GM12873 (cell line): Measurements from ENCODE around the gene EN2.

ENCODE experiments used
- TF ChIP-seq, protein P1 (sequence below): IDR thresholded peaks from 2 replicates; pipeline ENCODE4 v1.5.1; 2012; ENCODE audit warnings: low read depth, mild to moderate bottlenecking, moderate library complexity, low read length, control low read depth; ENCODE audit not compliant: insufficient read depth; ENCODE audit errors: missing control alignments

Gene EN2

DNA sequence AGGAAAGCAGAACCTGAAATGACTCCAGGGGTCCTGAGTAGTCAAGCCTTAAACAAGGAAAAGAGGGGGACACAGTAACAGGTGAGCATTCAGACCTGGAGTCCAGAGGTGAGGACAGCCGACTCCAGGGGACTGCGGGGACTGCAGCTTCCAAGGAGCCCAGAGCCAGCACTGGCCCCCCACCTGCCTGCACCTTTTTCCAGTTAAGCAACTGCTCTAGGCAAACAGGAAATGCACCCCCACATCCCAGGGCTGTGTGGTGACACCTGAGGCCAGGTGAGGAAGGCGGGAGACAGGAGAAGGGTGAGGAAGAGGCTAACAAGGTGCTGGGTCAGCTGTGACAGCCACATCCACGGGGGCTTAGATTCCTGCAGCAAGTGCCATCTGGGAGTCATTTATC, 20.1 kb upstream of the EN2 start:
- TF ChIP-seq, protein P1, sequence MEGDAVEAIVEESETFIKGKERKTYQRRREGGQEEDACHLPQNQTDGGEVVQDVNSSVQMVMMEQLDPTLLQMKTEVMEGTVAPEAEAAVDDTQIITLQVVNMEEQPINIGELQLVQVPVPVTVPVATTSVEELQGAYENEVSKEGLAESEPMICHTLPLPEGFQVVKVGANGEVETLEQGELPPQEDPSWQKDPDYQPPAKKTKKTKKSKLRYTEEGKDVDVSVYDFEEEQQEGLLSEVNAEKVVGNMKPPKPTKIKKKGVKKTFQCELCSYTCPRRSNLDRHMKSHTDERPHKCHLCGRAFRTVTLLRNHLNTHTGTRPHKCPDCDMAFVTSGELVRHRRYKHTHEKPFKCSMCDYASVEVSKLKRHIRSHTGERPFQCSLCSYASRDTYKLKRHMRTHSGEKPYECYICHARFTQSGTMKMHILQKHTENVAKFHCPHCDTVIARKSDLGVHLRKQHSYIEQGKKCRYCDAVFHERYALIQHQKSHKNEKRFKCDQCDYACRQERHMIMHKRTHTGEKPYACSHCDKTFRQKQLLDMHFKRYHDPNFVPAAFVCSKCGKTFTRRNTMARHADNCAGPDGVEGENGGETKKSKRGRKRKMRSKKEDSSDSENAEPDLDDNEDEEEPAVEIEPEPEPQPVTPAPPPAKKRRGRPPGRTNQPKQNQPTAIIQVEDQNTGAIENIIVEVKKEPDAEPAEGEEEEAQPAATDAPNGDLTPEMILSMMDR: no peak

DNA sequence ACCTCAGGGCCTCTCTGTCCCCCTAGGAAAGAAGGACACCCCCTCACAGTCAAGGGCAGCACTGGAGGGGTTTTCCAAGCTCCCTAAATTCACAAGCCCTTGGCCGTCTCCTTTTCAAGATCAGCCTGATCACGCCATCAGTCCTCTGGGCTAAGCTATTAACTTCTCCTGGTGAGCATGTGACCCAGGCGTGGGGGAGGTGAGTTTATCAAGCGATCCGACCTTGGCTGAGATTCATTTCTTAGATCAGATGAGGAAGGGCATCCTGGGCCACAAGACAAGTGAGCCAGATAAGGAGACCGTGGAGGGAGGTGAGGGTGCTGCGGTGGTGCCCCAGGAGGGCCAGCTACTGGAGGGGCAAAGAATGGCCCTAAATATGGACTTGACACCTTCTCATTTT, 19.2 kb upstream of the EN2 start:
- TF ChIP-seq, protein P1: no peak

DNA sequence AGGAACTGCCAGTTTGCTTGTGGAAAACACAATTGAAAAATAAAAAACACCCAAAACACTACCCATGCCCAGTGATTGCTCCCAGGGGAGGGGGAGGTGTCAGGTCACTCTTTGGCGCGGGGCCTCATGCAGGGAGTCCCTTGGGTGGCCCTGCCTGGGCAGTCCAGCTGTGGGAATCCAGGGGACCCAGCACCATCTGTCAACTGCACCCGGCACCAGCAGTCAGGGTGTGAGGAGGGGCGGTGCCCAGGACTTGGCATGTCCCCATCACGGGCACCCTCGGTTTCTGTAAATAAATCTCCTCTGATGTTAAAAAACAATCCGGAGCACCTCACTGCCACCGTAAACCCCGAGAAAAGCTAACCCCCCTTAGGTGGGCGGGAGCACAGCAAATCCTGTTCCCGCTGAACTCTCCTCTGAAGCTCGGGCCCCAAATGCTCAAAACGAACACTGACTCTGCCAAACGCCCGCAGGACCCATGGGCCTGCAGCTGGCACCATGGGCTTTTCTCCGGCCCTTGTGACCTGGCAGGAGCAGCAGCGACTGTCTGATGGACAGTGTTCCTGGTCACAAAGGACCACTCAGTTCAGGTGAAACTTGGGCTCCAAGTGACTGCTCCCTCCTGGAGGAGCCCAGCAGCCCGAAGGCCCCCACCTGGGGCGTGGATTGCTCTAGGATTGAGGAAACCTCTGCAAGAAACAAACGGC, 18.5 kb upstream of the EN2 start:
- TF ChIP-seq, protein P1: no peak

DNA sequence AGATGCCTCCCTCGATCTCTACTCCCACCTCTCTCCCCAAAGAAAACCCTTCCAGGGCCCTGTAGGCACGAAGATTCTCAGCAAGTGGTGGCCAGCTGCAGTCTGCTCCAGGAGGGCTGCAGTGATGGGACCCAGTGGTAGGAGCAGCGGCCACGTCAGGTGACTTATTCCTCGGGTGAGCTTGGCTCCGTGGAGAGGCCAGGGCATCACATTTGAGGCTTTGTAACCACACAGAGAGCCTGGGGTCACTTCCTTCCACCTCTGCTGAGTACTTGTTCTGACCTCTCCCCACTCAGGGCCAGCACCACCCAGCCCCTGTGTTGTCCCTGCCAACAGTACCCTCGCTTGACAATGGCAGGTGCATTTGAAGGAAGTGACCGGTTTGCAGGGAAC, 17.9 kb upstream of the EN2 start:
- TF ChIP-seq, protein P1: no peak

DNA sequence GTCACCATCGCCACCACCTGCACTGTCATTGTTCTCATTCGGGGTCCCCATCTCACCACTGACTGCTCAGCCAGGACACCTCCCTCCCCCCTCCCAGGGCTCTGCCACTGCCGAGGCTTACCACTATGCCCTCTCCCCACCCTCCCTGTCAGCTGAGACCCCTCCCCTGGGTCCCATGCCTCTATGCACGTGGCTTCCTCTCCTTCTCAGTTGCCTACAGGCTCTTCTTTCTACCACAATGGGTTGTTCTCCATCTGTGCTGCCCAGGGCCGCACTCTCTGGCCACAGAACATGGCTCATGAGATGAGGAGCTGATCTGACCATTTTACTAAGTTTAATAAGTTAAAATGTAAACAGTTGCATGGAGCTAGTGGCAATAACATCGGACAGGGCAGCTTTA, 16.1 kb upstream of the EN2 start:
- TF ChIP-seq, protein P1: no peak

DNA sequence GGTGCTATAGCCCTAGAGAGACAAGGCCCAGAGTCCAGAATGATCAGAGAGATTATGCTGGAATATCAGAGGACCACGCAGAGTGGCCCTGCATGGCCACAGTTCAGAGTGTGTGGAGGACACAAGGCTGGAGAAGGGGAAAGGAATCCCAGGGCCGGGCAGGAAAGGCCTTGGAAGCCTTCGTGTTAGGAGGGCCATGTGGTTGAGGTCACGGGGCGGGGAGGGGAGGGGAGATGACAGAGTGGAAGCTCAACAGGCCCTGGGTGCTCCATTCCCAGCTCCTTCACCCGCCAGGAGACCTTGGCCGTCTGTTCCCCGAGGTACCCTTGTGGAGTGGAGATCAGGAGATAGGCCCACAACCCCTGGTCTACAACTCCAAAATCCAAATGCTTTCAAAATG, 13.2 kb upstream of the EN2 start:
- TF ChIP-seq, protein P1: no peak

DNA sequence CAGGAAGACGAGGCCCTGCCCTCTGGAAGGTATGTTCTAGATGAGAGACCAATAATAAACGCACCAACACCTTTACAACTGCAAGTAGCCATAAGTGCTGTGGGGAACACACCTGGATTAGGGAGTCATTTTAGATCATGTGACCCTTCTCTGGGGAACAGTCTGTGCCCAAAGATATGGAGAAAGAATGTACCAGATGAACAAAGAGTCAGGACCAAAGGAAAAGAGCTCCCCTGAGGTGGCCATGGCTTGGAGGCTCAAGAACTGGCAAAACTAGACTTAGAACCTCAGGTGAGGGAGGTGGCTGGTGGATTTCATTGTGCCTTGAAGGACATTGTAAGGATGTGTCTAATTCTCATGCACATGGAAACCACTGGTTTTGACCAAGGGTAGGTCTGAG, 10.3 kb upstream of the EN2 start:
- TF ChIP-seq, protein P1: no peak

DNA sequence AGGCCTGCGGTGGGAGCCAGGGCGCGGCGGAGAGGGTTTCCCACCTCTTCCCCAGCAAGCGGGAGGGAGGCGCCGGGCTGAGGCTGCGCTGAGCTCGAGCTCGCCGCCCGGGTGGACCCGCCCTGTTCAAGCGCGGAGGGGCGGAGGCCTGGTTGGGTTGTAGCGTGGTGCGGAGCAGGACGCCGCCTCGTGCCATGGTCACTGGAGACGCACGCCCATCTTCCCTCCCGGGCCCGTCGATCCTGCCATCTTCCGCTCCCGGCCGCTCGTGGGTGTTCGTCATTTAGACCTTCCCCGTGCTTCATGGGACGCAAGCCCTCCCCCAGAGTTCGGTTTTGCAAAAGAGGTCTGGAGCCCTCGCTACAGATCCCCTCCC, 9.3 kb upstream of the EN2 start:
- TF ChIP-seq, protein P1: no peak
